ENCODE results near the gene TRPC4AP.

DNA sequence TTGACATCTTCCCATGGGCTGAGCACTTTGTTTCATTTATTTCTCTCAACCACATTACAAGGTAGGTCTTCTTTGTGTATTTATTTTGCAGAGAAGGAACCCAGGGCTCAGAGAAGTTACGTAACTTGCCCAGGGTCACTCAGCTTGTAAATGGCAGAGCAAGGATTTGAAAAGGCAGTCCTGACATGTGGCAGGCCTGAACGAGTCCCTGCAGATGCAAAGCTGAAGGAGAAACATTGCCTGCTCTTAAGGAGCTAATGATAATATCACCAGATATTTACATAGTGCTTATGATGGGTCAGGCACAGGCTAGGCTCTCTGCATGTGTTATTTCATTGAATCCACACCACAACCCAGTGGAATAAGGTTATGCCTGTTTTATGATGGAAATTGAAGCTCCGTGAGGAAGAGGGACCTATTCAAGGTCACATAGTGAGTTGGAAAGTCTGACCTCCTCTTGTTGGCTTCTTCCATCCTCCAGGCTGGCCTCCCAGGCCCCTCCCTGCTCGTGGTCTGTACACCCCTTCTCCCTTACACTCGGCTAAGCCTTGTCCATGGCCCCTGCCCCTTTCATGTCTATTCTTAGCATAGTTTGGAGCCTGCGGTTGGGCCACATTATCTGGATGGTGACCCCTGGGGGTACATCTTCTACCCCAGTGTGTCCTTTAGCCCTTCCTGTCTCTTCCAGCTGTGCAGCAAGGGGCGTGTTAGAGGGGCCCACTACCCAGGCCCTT is 124.4 kb downstream of the TRPC4AP start:
- TF ChIP-seq, protein P1, sequence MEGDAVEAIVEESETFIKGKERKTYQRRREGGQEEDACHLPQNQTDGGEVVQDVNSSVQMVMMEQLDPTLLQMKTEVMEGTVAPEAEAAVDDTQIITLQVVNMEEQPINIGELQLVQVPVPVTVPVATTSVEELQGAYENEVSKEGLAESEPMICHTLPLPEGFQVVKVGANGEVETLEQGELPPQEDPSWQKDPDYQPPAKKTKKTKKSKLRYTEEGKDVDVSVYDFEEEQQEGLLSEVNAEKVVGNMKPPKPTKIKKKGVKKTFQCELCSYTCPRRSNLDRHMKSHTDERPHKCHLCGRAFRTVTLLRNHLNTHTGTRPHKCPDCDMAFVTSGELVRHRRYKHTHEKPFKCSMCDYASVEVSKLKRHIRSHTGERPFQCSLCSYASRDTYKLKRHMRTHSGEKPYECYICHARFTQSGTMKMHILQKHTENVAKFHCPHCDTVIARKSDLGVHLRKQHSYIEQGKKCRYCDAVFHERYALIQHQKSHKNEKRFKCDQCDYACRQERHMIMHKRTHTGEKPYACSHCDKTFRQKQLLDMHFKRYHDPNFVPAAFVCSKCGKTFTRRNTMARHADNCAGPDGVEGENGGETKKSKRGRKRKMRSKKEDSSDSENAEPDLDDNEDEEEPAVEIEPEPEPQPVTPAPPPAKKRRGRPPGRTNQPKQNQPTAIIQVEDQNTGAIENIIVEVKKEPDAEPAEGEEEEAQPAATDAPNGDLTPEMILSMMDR (IDR thresholded peaks at IDR 0.05; ENCODE audit: insufficient read depth, low read length, poor library complexity, severe bottlenecking): no peak
- no peak for TF ChIP-seq EZH2phosphoT487 (conservative IDR thresholded peaks at IDR 0.05; ENCODE audit: low read length)

Measured in SU-DHL-6 (cell line).